ENCODE results near the gene HOGA1.
"Not testable (repeated sequence)": the region's sequence is repeated elsewhere in the genome, so short reads cannot be mapped to it uniquely, and the experiment has no call there.

Gene HOGA1

DNA sequence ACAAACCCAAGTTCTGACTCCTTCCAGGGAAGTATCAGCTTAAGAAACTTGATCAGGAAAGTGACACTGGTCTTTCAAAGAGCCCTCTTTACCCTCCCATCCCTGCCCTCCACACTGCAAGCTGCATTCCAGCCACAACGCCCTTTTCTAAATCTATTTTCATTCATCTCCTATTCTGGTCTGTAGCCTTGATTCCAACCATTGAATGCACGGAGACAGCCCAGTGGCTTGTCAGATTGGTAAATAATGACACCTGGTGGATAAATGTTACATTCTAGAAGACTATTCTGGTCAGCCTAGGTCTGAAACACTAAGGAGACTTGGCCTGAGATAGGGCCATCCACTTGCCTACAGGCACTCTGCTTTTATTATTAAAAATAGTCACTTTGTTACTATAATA, 28.2 kb downstream of the HOGA1 start:
- no peak for DNase-seq

DNA sequence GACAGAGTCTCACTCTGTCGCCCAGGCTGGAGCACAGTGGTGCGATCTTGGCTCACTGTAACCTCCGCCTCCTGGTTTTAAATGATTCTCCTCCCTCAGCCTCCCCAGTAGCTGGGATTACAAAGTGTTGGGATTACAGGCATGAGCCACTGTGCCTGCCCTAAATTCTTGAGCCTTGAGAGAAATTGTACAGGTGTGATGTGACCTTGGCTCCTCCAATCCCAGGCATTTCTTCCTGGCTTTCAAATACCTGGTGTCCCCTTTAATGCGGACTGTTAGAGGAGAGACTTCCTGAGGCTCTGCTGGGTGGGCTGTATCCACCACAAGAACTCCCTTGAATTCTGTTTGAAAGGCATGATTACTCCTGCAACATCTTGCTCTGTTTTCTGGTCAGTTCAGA, 34.1 kb downstream of the HOGA1 start:
- no peak for DNase-seq

DNA sequence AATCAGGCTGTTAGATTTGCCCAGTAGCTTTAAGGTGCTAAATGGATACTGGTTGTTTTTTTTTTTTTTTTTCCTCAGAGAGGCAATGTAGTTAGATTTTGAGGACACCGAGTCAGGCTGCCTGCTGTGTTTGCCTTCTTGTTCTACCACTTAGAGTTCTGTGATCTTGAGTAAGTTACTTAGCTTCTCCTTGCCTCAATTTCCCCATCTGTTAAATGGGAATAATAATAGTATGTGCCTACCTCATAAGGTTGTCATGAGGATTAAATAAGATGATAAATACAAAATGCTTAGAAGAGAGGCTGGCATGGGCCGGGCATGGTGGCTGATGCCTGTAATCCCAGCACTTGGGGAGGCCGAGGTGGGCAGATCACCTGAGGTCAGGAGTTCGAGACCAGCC, 34.5 kb downstream of the HOGA1 start:
- DNase-seq, result no peak

DNA sequence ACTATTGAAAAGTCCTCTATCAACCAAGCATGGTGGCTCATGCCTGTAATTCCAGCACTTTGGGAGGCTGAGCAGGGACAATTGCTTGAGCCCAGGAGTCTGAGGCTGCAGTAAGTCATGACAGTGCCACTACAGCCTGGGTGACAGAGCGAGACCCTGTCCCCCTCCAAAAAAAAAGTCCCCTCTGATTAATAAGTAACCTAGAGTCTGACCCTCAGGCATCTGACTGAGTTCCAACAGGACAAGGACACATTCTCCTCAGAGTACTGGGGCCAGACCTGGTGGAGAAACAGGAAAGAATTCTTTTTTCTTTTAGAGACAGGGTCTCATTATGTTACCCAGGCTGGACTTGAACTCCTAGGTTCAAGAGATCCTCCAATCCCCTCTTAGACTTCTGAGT, 39.1 kb downstream of the HOGA1 start:
- no peak for DNase-seq

DNA sequence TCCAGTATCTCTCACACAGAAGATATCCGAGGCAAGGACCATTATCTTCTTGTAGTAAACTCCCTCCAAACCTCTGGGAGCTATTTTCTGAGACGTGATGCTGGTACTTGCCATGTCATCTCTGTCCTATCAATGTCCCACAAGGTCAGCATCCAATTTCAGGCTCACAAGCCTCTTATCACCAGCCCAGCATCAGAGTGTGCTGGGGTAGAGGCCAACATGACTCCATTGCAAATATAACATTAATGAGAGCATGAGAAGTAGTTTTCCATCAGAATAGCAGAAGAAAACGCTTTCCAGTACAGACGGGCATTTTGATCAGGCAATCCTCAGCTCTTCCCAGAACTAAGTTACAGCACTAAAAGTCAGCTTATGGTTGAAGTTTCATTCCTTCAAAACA, 43.5 kb downstream of the HOGA1 start:
- no peak for DNase-seq

DNA sequence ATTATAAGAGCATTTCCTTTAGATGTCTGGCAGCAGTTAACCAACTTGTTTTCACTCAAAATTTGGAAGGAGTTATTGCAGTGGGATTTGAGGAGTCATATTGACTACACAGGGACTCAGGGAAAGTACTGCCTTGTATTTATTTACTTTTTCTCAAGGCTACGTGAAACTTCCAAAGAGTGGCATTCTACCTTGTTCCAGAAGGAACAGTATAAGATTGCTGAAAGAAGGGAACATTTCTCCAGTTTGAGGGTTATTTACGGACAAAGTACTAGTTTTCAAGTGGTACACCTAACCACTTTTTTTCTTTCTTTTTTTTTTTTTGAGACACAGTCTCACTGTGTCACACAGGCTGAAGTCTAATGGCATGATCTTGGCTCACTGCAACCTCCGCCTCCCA, 44.0 kb downstream of the HOGA1 start:
- no peak for DNase-seq

DNA sequence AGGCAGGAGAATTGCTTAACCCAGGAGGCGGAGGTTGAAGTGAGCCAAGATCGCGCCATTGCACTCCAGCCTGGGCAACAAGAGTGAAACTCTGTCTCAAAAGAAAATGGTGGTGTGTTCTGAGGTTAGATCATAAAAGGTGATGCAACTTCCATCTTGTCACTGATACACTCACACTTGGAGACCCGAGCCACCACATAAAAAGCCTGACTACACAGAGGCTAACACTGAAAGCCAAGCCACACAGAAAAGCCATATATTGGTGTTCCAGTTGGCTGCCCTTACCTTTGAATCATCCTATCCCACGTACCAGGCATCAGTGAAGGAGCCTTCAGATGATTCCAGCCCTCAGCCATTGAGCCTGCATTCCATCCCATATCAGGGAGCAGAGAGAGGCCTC, 45.1 kb downstream of the HOGA1 start:
- no peak for DNase-seq

DNA sequence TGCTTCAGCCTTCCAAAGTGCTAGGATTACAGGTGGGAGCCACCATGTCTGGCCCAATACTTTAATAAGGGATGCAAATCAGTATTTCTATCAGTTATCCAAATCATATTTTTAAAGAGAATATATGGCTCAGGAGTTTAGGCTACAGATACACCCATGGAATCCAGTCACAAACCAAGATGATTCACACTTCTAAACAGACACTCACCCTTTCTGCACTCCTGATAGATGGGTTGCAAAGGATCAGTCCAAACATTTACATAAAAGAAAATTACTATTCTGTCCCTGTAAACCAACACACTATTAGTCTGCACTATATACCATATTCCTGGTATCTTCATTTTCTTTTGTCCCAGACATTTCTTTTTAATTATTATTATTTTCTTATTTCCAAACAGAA, 46.9 kb downstream of the HOGA1 start:
- DNase-seq, result no peak

DNA sequence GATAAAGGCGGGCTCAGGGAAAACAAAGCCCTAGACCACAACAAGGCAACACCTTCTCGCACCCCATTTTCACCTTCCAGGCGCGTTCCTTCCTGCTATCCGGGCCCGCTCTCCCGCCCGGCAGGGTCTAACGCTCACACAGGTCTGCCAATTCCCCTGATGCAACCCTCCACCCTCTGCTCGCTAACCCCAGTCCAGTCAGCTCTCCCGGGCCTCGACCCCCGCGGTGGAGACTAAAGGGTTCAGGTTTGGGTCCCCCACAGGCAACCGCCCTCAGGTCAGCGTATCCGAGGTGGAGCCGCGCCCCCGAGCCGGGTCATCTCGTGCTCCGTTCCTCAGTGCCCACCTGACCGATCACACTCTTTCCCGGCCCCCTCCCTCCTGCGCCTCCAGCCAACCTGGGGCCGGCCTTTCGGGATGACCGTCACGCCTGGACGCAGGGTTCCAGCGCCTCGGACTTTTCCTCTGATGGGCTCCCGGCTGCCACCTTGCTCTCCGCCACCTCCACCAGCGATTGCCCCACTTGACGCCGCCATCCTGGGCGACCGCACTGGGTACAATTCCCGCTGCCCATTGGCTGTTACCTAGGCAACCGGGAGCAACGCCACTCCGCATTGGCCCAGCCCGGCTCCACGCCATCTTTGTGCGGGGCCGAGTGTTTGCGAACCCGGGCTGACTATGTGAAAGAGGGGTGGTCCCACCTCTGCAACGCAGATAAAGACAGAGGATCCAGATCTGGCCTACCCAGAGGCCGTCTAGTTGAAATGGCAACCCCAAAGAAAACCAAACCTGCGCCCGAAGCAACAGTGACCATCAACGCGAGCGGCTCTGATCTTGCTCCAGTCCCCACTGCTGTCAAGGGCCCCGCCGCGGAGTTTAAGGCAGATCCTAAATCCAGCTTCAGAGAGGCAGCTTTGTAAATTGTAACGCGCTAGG, 49.0 kb downstream of the HOGA1 start, which contains the start of gene MORN4:
TSS of gene MORN4 (minus strand) at position 552 of the 936 bp plus-strand sequence. CDS start 13,847 bp downstream, outside the sequence.
- peak; percentile 86 to 93 (median 89) for DNase-seq

DNA sequence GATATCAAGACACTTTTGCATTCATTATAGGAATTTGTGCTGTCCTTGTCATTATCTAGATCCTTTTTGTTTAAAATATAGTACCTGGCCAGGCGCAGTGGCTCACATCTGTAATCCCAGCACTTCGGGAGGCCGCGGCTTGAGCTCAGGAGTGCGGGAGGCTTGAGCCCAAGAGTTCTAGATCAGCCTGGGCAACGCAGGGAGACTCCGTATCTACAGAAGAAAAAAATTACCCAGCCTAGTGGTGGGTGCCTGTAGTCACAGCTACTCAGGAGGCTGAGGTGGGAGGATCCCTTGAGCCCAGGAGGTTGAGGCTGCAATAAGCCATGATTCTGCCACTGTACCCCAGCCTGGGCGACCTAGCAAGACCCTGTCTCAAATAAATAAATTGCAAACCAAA, 49.7 kb downstream of the HOGA1 start:
- peak in 1 of 6 experiments; percentile 26 for DNase-seq

DNA sequence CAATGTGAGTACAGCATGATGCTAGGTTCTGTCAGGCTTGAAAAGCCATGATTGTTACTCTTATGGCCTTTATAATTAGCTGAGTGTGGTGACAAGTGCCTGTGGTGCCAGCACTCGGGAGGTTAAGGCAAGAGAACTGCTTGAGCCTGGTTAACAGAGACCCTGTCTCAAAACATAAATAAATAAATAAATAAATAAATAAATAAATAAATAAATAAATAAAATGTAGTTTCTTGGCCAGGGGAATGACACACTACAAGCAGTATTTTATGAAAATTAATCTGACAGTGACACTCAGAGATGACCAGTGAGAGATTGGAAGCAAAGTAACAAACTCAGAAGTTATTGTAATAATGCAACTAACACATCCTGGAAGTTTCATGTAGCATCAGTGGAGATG, 51.4 kb downstream of the HOGA1 start:
- DNase-seq, result no peak

DNA sequence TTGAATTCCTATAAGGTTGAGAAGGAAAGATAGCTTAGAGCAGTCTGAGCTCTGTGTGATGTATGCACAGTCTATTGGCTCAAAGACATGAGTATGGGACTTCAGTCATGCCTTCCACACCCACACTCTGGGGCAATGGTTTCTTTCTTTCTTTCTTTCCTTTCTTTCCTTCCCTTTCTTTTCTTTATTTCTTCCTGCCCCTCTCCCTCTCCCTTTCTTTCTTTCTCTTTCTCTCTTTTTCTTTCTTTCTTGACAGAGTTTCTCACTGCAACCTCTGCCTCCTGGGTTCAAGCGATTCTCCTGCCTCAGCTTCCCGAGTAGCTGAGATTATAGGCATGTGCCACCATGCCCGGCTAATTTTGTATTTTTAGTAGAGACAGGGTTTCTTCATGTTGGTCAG, 54.9 kb downstream of the HOGA1 start:
- not testable (repeated sequence) for DNase-seq

DNA sequence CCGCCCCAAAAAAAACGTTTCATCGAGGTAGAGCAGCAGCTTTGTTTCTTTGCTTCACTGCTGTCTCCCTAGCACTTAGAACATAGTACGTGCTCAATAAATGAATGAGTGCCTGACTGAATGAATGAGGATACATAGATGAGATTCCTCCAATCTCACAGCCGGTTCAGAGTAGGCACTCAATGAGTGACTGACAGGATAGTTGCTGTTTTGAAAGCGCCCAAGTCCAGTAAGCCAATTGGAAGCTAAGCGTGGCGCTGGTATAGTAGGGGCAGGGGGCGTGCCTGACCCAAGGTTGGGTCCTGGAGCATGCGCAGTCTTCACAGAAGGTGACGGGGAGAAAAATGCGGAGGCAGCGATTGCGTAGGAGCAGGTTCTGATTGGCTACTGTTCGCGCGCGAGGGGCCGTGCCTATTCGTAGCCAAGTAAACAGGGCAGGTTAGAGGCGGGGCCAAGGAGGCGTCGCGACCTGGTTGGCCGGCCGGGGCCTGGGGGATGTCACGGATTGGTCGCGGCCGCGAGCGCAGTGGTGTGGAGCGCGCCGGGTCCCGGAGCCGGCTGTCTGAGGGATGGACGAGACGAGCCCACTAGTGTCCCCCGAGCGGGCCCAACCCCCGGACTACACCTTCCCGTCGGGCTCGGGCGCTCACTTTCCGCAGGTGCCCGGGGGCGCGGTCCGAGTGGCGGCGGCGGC, 56.1 kb downstream of the HOGA1 start, which contains the start of gene PI4K2A:
TSS of gene PI4K2A (plus strand) at position 498 of the 694 bp plus-strand sequence. CDS start at position 570, 72 bp downstream.
- peak; percentile 95 to 99 (median 98) for DNase-seq

DNA sequence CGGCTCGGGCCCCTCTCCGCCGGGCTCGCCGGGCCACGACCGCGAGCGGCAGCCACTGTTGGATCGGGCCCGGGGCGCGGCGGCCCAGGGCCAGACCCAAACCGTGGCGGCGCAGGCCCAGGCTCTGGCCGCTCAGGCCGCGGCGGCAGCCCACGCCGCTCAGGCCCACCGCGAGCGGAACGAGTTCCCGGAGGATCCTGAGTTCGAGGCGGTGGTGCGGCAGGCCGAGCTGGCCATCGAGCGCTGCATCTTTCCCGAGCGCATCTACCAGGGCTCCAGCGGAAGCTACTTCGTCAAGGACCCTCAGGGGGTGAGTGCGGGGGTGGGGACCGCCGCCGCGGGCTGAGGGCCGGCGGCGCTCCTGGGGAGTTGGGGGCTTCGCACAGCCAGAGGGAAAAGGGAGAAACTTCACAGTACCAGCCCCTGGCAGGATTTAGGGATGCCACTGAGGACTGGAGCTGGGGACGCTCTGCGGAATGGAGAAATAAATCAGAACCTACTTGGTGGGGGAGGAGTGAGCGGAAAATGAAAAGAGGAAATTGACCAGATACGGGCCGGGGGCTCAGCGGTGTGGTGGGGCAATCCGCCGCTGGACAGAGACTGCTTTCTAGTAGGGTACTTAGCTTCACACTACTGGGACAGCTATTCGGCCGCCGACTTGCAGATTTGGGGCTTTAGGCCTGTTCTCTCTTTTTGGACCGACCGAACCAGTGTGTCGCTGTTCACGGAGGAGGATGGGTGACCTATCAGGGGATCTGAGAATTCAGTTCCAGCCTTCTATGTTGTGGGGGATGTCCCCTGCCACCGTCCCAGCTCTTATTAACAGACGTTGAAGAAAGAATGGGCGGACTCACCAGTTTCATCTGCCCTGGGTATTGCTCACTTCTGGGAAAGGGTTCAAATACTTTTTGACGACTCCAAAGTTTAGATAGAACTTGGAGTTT, 57.0 kb downstream of the HOGA1 start:
- peak in 2 of 6 experiments; percentile 12 to 32 for DNase-seq

DNA sequence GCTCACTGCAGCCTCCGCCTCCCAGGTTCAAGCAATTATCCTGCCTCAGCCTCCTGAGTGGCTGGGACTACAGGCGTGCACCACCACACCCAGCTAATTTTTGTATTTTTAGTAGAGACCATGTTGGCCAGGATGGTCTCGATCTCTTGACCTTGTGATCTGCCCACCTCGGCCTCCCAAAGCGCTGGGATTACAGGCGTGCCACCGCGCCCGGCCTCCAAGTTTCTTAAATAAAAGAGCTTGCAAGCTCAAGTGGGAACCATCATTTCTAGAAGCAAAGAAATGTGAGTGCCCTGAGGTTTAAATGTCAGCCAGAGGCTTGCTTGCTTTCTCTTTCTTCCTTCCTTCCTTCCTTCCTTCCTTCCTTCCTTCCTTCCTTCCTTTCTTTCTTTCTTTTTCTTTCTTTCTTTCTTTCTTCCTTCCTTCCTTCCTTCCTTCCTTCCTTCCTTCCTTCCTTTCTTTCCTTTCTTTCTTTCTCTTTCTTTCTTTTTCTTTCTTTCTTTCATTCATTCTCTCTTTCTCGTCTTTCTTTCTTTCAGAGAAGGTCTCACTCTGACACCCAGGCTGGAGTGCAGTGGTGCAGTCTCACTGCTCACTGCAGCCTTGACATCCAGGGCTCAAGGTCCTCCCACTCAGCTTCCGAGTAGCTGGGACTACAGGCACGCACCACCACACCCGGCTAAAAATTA, 58.4 kb downstream of the HOGA1 start:
- DNase-seq, result not testable (repeated sequence)

DNA sequence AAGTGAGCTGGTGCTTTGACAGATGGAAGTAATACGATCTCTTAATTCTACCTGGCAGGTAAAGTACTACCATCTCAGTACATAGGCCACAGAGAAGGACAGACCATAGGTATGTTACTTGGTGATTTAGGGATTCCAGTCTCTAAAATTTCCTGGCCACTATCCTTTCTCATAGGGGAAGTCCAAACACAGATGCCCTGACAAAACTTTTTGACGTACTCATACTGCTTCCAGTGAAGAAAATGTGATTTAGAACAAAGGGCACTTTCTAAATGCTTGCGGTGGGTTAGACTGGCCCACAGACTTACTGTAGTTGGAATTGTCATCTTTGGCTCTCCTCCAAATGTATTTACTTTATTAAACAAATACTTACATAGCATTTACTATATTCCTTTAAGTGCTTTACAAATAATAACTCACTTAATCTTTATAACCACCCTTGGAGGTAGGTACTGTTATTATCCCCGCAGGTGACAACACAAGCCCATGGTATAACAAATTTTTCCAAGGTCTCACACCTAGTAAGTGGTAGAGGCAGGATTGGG, 59.3 kb downstream of the HOGA1 start:
- no peak for DNase-seq

DNA sequence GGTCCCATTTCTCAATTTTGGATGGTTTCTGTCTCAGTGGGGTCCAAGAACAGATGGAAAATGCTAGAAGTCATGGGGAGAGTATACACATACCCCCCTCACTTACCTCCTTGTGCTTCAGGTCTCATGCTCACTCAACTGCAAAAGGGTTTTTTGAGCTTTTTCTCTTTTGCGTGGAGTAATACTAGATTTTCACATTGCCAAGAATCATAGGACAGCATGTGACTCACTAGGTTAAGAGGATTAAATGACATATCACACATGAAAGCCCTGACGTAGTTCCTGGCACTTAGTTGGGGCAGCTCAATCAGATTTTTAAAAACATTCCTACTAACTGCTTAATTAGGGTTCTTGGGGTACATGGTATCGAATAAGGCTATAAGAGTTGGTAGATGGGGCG, 60.7 kb downstream of the HOGA1 start:
- DNase-seq, result no peak

DNA sequence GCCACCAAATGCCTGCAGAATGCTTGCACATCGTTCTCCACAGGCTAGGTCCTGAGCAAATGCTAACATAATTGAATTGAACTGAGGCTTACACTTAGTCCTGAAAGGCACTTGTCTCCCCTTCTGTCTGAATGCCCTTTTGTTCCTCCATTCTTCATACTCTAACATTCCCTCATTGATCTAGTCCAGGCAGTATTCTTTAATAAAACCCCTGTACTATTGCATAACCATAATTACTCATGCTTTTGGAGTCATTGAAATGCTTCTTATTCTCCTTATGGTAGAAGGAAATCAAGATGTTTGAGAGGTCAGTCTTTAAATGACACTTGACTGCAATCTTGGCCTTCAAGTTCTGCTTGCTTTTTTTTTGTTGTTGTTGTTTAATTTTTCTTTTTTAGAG, 63.4 kb downstream of the HOGA1 start:
- no peak for DNase-seq

DNA sequence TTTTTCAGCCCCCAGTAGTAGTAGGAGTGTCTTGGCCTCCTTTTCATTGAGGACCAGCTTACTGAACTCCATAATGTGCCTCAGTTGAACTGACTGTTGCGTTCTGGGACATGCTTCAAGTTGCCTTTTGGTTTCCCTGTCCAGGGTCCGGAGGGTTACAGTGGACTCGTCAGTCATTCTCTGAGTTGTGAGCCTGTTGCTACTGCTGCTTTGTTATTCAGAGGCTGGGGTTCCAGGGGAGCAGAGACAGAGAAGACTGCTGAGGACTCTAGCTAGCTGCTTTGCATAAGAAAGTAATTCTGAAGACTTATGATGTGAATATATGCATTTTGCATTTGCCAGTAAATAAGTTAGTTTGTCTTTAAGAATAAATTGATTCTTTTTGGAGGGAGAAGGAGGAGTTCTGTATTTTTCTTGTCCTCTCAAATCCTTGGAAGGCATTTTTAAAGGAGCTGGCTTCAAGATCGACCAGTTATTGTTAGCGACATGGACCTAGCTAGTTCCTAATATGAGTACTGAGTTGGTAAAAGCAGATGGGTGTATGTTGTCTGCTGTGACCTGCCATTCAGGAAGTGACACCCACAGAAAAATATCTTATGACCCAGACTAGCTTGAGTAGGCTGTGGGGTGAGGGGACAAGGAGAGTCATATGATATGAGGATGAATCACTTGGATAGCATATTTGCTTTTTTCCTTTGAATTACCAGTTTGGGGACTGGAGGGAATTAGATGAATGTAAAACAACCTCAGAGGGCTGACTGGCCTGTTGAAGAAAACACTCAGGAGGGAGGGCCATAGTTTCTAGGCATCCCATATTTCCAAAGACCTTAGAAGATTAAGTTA, 64.6 kb downstream of the HOGA1 start:
- no peak for DNase-seq

DNA sequence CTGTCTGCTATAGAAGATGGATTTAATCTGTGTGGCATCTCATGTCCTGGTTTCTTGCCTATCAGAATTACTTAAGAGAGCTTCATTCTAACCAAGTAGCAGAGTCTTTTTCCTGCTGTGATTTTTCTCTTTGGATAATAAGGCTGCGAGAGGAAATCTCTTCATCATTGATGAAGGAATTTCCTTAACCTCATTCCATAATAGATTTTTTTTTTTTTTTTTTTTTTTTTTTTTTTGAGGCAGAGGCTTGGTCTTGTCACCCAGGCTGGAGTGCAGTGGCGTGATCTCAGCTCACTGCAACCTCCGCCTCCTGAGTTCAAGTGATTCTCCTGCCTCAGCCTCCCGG, 65.2 kb downstream of the HOGA1 start:
- not testable (repeated sequence) for DNase-seq

DNA sequence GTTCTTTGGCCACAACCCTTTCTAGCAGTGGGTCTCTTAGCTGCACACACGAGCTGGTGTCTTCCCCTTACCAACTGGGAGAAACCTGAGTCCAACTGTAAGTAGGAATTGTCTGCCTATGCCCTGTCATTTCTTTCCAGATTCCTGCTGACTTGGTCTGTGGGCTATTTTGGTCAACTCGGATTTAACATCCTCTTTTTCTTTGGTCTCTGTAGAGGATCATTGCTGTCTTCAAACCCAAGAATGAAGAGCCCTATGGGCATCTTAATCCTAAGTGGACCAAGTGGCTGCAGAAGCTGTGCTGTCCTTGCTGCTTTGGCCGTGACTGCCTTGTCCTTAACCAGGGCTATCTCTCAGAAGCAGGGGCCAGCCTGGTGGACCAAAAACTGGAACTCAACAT, 66.5 kb downstream of the HOGA1 start:
- no peak for DNase-seq

All from stimulated activated naive CD4-positive, alpha-beta T cell (primary cell).